ENCODE measurements around the gene ROCK2.

ROCK2 gene

GRCh38 chr2:11344342-11344955, at the start of gene ROCK2:
Gene ROCK2, minus strand, starts transcription at chr2:11344636. Its CDS starts 500 bp downstream, at chr2:11344136.
- peak; percentile 96 for DNase-seq

- DNase-seq, result no peak
Measured at GRCh38 chr2:11393711-11394236, 49.3 kb upstream of the ROCK2 start.

GRCh38 chr2:11391942-11392266, 47.5 kb upstream of the ROCK2 start:
- no peak for DNase-seq

- DNase-seq, result no peak
Measured at GRCh38 chr2:11390399-11390658, 45.9 kb upstream of the ROCK2 start.

- DNase-seq, result peak; percentile 65
Measured at GRCh38 chr2:11389551-11390398, 45.3 kb upstream of the ROCK2 start.

- no peak for DNase-seq
Measured at GRCh38 chr2:11389052-11389420, 44.6 kb upstream of the ROCK2 start.

GRCh38 chr2:11388262-11389051, 44.0 kb upstream of the ROCK2 start:
- DNase-seq, result no peak

- no peak for DNase-seq
Measured at GRCh38 chr2:11387843-11388242, 43.4 kb upstream of the ROCK2 start.

GRCh38 chr2:11387100-11387390, 42.6 kb upstream of the ROCK2 start:
- DNase-seq, result no peak

- no peak for DNase-seq
Measured at GRCh38 chr2:11385847-11386246, 41.4 kb upstream of the ROCK2 start.

- DNase-seq, result no peak
Measured at GRCh38 chr2:11385216-11385615, 40.8 kb upstream of the ROCK2 start.

GRCh38 chr2:11379558-11379957, 35.1 kb upstream of the ROCK2 start:
- no peak for DNase-seq

GRCh38 chr2:11377928-11378545, 33.6 kb upstream of the ROCK2 start:
- no peak for DNase-seq

- DNase-seq, result no peak
Measured at GRCh38 chr2:11376071-11376470, 31.6 kb upstream of the ROCK2 start.

GRCh38 chr2:11375689-11376027, 31.2 kb upstream of the ROCK2 start:
- no peak for DNase-seq

GRCh38 chr2:11375025-11375688, 30.7 kb upstream of the ROCK2 start:
- DNase-seq, result no peak

GRCh38 chr2:11373096-11373495, 28.7 kb upstream of the ROCK2 start:
- no peak for DNase-seq

GRCh38 chr2:11371092-11371937, 26.9 kb upstream of the ROCK2 start:
- DNase-seq, result no peak

- no peak for DNase-seq
Measured at GRCh38 chr2:11370377-11371091, 26.1 kb upstream of the ROCK2 start.

GRCh38 chr2:11368059-11368572, 23.7 kb upstream of the ROCK2 start:
- DNase-seq, result no peak

- no peak for DNase-seq
Measured at GRCh38 chr2:11367170-11367730, 22.8 kb upstream of the ROCK2 start.

Measured in left hindlimb (tissue), 1 donor.